GM19467 (cell line): ENCODE measurements around the gene SPATS1.

ENCODE experiments used
- ATAC-seq: cut with Tn5 transposase; IDR thresholded peaks from one replicate; pipeline ENCODE4 v1.9.1; 2021; ENCODE audit warnings: mild to moderate bottlenecking, moderate library complexity; ENCODE audit not compliant: unreplicated experiment

SPATS1 gene, protein sequence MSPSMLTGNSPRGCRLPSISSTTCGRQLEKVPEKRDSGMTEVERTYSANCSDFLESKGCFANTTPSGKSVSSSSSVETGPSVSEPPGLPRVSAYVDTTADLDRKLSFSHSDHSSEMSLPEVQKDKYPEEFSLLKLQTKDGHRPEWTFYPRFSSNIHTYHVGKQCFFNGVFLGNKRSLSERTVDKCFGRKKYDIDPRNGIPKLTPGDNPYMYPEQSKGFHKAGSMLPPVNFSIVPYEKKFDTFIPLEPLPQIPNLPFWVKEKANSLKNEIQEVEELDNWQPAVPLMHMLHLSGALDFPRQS

DNA sequence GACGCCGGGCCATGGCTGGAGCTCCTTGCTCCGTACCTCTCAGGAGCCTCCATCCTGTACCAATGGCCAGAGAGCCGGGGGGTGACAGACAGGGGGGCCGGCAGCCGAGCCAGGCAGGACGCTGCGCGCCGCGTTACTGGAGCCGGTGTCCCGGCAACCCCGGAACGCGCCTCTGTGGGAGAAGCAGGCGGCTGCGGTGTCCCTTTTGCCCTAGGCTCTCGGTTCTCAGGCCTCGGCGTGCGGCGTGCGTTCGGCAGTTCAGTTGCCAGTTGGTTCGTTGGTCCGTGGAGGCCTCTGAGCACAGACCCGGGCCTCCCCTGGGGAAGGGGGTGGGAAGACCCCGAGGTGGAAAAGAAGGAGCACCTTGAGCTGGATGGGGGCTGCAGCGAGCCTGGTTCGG lies at the start of gene SPATS1:
SPATS1 (plus strand) TSS at position 162 of the 400 bp plus-strand sequence. CDS start 446 bp downstream, outside the sequence.
- no peak for ATAC-seq

DNA sequence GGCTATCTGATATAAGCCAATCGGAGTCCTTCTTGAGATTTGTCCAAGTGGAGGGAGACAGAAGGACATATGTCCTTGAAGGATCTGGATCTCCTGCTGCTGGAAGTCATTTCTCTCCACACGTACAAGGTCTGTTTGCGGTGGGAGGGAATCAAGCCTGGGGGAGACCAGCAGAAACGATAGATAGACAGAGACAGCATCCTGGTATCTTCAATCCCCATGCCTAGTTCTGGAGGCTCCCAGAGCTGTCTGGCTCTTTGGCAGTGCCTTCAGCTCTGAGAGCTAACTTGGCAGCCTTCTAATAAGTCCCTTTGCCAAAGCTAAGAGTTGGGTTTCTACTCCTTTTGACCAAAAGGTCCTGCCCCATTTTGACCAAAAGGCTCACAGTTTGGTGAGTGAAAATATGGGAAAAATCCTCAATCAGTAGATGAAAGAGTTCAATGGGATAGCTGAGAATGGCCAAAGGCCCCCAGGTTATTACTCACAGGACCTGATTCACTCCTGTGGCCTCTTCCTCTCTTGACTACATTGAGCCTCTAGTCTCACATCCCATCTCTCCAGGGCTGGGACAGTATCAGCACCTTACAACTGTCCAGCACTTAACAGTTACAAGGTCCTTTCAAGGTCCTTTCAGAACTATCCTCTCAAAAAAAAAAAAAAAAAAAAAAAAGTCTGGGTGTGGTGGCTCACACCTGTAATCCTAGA lies 49.6 kb upstream of the SPATS1 start:
- ATAC-seq, result no peak

DNA sequence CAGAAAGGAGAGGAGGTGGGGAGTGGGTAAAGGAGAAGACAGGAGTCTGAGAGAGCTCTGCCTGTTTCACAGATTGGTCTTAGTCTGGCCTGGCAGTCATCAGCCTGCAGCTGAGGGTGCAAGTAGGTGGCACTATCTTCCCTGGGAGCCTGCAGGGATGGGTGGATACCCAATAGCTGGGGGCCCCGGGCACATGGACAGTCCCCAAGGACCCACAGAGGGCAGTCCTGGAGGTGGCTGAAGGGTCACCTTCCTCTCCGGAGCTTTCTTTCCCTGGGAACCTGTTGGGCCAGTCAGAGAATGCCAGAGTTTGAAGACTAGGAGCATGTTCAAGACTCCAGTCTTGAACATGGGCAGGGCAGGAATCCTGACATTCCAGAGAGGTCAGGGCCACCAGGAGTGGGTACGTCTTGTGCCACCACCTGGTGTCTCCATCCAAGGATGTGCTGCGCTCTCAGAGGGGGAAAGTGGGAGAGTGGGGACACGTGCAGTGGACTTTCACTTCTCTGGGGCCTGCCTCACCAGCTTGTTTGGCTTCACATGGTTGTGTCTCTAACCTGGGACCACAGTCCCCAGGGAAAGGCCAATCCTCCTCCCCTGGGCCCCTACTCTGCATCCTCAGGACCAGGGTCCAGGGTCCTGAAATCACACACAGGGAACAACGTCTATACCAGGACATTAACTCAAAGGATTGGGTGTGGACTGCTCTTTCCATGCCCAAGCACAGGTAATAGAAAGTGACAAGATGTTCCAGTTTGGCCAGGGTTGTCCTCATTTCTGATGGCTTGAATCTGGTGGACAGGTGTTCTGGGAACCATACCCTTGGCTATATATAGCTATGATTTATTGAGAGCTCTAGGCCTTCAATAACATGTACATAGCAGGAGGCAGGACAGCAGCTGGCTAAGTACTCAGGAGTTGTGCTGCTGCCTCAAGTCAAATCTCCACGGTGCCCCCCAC lies 47.3 kb upstream of the SPATS1 start:
- ATAC-seq, result no peak

GRCh38 chr6:44297063-44298038 lies 45.1 kb upstream of the SPATS1 start:
- no peak for ATAC-seq

DNA sequence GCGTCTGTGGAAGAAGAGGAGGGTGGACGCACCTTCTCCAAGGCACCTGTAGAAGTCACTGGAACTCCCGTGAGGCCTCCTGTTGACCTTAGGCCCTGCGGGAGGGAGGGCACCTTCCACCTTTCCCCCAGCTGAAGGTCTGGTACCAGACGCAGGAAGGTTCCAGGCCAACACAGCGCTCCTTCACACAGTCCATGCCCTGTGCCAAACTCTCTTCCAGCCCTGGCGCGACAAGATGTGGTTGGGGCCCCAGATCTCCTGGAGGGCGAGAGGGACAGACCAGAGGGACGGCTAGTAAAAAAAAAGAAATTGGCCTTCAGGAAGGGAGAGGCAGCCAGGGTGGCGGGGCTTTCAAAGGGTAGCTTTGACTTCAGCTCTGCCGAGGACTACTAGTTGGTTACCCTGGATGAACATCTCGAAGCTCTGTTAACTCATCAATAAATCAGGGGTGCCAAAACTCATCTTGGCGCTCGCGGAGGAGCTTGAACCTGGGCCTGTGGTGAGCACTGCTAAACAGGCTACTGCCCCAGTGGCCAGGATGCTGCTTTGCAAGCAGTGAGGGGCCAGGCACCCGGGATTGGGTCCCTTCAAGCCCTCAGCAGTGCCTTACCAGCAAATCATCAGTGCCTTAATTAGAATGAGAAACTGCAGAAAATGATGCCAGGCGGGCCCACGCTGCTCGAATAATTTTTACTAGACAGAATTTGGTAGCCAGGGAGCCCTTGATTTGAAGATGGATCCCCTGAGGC lies 44.2 kb upstream of the SPATS1 start:
- no peak for ATAC-seq

DNA sequence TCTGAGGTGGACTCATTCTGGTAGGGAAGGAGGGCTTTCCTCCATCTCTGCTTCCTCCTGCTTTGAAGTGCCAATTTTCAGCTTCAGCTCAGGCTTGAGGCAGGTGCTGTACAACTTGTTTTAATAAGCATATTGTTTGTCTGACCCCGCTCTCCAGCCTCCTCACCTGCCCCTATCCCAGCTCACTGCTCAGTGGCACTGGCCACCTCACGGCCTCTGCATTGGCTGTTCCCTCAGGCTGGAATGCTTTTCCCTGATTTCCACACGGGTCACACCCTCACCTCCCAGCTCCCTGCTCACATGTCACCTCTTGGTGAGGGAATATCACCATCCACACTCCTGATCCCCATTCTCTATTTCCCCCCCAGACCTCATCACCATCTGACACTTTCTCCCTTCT lies 43.6 kb upstream of the SPATS1 start:
- no peak for ATAC-seq

GRCh38 chr6:44300292-44300823 lies 42.1 kb upstream of the SPATS1 start:
- ATAC-seq, result no peak

- ATAC-seq, result no peak
These were observed 41.3 kb upstream of the SPATS1 start for GRCh38 chr6:44301106-44301505.

GRCh38 chr6:44301782-44302564 lies 40.5 kb upstream of the SPATS1 start:
- no peak for ATAC-seq

DNA sequence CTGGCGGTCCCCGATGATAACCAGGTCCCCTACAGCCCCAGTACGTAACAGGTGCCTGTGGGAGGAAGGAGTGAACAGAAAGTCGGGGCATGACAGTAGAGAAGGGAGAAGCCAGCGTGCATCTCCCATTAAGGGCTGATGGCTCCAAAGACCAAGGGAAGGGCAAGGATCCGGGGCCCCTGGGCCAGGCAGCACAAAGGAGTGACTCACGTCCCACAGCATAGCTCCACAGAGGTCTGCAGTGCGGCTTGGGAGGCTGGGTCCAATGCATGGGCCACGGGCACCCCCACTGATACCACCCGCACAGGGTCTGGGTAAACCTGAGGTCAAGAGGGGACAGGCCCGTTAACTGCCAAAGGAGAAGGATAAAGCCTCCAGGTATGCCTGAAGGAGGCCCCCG lies 39.6 kb upstream of the SPATS1 start:
- ATAC-seq, result no peak

- ATAC-seq, result no peak
These were observed 38.6 kb upstream of the SPATS1 start for GRCh38 chr6:44303842-44304241.

- no peak for ATAC-seq
These were observed 37.9 kb upstream of the SPATS1 start for GRCh38 chr6:44304282-44305199.

DNA sequence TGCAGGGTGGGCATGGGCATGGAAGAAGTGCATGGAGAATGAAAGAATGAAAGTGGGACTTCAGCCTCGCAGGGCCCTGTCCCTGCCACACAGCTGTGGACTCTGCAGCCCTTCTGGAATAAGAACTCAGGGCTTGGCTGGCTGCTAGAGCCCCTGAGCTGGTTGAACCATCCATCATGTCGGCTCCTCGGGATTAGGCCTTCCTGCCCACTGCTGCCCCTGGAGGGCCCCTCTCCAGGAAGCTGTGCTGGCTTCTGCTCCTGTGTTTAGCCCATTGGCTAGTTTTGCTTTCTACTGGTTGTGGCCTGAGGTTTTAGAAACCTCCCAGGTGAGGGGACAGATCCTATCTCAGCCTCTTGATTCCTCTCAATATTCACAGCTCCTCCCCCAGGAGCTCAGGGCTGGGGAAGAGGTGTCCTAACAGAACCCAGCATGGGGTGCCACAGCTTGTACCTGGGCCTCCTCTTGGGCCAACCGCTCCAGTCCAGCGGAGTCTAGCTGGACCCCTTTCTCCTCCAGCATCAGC lies 37.2 kb upstream of the SPATS1 start:
- ATAC-seq, result no peak

DNA sequence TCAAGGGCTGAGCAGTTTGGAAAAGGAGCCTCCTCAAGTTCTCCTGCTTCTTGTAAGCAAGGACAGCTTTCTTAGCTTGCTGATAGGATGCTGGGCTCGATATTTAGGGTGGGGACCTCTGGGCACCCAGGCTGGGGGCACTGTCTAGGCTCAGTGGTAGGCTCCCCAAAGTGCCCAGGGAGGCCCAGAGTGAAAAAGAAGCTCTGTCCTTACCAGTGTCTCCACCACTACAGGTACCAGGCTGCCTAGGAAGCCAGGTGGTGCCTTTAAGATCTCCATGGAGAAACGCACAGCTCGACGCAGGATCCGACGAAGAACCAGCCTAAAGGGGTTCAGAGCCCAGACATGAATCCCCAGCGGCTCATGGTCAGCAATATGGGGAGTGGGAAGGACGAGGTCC lies 35.7 kb upstream of the SPATS1 start:
- ATAC-seq, result no peak

DNA sequence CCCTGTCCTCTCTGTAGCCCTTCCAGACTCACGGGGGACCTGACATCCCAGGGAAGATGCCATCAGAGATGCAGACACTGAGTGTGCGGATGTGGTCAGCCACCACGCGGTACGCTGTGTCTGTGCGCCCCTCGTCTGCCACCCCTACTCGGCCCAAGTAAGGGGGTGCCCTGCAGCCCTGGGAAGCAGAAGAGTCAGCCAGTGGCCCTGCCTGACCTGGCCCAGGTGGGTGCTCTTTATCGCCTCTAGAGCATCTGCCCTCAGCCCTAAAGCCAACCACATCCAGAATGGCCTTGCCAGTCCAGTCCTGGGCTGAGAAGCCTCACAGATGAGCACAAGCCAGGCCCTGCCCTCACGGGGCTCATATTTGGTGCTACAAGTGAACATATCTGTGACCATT lies 35.2 kb upstream of the SPATS1 start:
- ATAC-seq, result no peak

GRCh38 chr6:44309092-44309491 lies 33.4 kb upstream of the SPATS1 start:
- ATAC-seq, result no peak

DNA sequence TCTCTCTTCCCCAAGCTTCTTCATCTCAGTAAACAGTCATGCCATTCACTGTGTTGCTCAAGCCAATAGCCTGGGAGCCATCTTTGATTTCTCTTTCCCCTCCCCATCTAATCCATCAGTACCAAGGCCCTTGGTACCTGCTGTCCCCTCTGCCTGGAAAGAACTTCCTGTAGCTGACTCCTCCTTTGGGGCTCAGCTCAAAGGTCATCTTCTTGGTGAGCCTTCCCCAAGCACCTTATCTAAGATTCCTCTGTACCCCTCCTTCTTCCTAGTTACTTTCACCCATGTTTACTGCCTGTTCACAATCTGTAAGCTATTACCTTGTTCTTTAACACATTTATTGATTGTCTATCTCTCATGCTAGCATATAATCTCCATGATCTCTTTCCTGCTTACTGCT lies 32.8 kb upstream of the SPATS1 start:
- no peak for ATAC-seq
